ENCODE results near the gene ZFPM1.

The ZFPM1 gene

GRCh38 chr16:88448461-88449266 is 4.4 kb upstream of the ZFPM1 start:
- in situ Hi-C loops (cut with MboI; ENCODE audit: low sequenced_read_pairs), result no loop called here

GRCh38 chr16:88449267-88449561 is 3.9 kb upstream of the ZFPM1 start:
- in situ Hi-C loops (cut with MboI; ENCODE audit: low sequenced_read_pairs), result no loop called here

GRCh38 chr16:88451586-88452481 is 1.2 kb upstream of the ZFPM1 start:
- in situ Hi-C loops (cut with MboI; ENCODE audit: low sequenced_read_pairs), result no loop called here

- in situ Hi-C loops (cut with MboI; ENCODE audit: low sequenced_read_pairs), result no loop called here
These were observed 431 bp upstream of the ZFPM1 start for GRCh38 chr16:88452482-88453216.

- in situ Hi-C loops (cut with MboI; ENCODE audit: low sequenced_read_pairs), result no loop called here
These were observed 787 bp downstream of the ZFPM1 start for GRCh38 chr16:88453611-88454522.

- in situ Hi-C loops (cut with MboI; ENCODE audit: low sequenced_read_pairs), result no loop called here
These were observed 1.5 kb downstream of the ZFPM1 start for GRCh38 chr16:88454523-88454947.

- in situ Hi-C loops (cut with MboI; ENCODE audit: low sequenced_read_pairs), result no loop called here
These were observed 2.7 kb downstream of the ZFPM1 start for GRCh38 chr16:88455610-88456355.

- in situ Hi-C loops (cut with MboI; ENCODE audit: low sequenced_read_pairs), result no loop called here
These were observed 3.5 kb downstream of the ZFPM1 start for GRCh38 chr16:88456356-88457292.

GRCh38 chr16:88458039-88458772 is 5.1 kb downstream of the ZFPM1 start:
- in situ Hi-C loops (cut with MboI; ENCODE audit: low sequenced_read_pairs), result no loop called here

- in situ Hi-C loops (cut with MboI; ENCODE audit: low sequenced_read_pairs), result no loop called here
These were observed 5.7 kb downstream of the ZFPM1 start for GRCh38 chr16:88458773-88459235.

- in situ Hi-C loops (cut with MboI; ENCODE audit: low sequenced_read_pairs), result no loop called here
These were observed 6.4 kb downstream of the ZFPM1 start for GRCh38 chr16:88459366-88460073.

GRCh38 chr16:88460496-88461330 is 7.6 kb downstream of the ZFPM1 start:
- in situ Hi-C loops (cut with MboI; ENCODE audit: low sequenced_read_pairs), result no loop called here

GRCh38 chr16:88461331-88462269 is 8.5 kb downstream of the ZFPM1 start:
- in situ Hi-C loops (cut with MboI; ENCODE audit: low sequenced_read_pairs), result no loop called here

- in situ Hi-C loops (cut with MboI; ENCODE audit: low sequenced_read_pairs), result no loop called here
These were observed 9.3 kb downstream of the ZFPM1 start for GRCh38 chr16:88462396-88462795.

- in situ Hi-C loops (cut with MboI; ENCODE audit: low sequenced_read_pairs), result no loop called here
These were observed 10.3 kb downstream of the ZFPM1 start for GRCh38 chr16:88463411-88463810.
